ENCODE measurements around the gene CHRDL2.
A peak's percentile ranks its signal among the peaks of the same experiment; 100 is the strongest.

Gene CHRDL2

GRCh38 chr11:74702383-74703007 is 28.7 kb downstream of the CHRDL2 start:
- no peak overlapping the region for H3K9ac ChIP-seq (ENCODE audit: low read length)
- no peaks in the 10 kb centered on the region for H3K9me3 ChIP-seq (ENCODE audit: control insufficient read depth, low read length)
- H3K27me3 ChIP-seq (ENCODE audit: control insufficient read depth, insufficient read depth, low read length): no peaks in the 10 kb centered on the region
- H3K36me3 ChIP-seq (ENCODE audit: control insufficient read depth, insufficient read depth, low read length): no peaks in the 10 kb centered on the region
- H3K4me1 ChIP-seq (ENCODE audit: control insufficient read depth, insufficient read depth, low read length): no peaks in the 10 kb centered on the region
- no peak overlapping the region for H3K4me3 ChIP-seq (ENCODE audit: low read length)

DNA sequence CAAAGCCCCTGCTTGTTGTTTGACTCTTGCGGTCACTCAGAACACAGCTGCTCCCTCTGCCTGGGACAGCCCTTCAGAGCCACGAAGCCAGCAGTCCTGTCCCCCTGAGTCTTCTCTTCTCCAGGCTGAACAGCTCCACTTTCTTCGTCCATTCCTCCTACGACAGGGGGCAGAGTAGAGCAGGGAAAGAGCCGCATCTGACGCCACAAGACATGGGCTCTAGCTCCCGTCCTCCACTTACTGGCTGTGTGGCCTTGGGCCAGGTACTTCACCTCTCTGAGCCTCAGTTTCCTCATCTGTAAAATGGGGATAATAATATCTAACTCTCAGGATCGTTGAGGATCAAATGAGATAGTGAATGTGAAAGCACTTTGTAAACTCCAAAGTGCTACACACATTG is 29.9 kb downstream of the CHRDL2 start:
- no peak overlapping the region for H3K4me3 ChIP-seq (ENCODE audit: low read length)
- H3K9ac ChIP-seq (ENCODE audit: low read length): no peak overlapping the region
- H3K27me3 ChIP-seq (ENCODE audit: control insufficient read depth, insufficient read depth, low read length): no peaks in the 10 kb centered on the region
- no peaks in the 10 kb centered on the region for H3K36me3 ChIP-seq (ENCODE audit: control insufficient read depth, insufficient read depth, low read length)
- H3K4me1 ChIP-seq (ENCODE audit: control insufficient read depth, insufficient read depth, low read length): peaks cover 6% of the 10 kb centered on the region
- H3K9me3 ChIP-seq (ENCODE audit: control insufficient read depth, low read length): no peaks in the 10 kb centered on the region

- H3K36me3 ChIP-seq (ENCODE audit: control insufficient read depth, insufficient read depth, low read length): no peaks in the 10 kb centered on the region
- peaks cover 6% of the 10 kb centered on the region for H3K4me1 ChIP-seq (ENCODE audit: control insufficient read depth, insufficient read depth, low read length)
- H3K9ac ChIP-seq (ENCODE audit: low read length): no peak overlapping the region
- no peaks in the 10 kb centered on the region for H3K27me3 ChIP-seq (ENCODE audit: control insufficient read depth, insufficient read depth, low read length)
- no peak overlapping the region for H3K4me3 ChIP-seq (ENCODE audit: low read length)
- no peaks in the 10 kb centered on the region for H3K9me3 ChIP-seq (ENCODE audit: control insufficient read depth, low read length)
These were observed 31.4 kb downstream of the CHRDL2 start for GRCh38 chr11:74699615-74700396.

GRCh38 chr11:74697722-74698121 is 33.5 kb downstream of the CHRDL2 start:
- Histone ChIP-seq H3K9ac (ENCODE audit: low read length) (no peak overlapping the region), H3K27me3 (ENCODE audit: control insufficient read depth, insufficient read depth, low read length) (no peaks in the 10 kb centered on the region), H3K9me3 (ENCODE audit: control insufficient read depth, low read length) (no peaks in the 10 kb centered on the region), H3K36me3 (ENCODE audit: control insufficient read depth, insufficient read depth, low read length) (no peaks in the 10 kb centered on the region), H3K4me1 (ENCODE audit: control insufficient read depth, insufficient read depth, low read length) (peaks cover 6% of the 10 kb centered on the region), H3K4me3 (ENCODE audit: low read length) (no peak overlapping the region)

DNA sequence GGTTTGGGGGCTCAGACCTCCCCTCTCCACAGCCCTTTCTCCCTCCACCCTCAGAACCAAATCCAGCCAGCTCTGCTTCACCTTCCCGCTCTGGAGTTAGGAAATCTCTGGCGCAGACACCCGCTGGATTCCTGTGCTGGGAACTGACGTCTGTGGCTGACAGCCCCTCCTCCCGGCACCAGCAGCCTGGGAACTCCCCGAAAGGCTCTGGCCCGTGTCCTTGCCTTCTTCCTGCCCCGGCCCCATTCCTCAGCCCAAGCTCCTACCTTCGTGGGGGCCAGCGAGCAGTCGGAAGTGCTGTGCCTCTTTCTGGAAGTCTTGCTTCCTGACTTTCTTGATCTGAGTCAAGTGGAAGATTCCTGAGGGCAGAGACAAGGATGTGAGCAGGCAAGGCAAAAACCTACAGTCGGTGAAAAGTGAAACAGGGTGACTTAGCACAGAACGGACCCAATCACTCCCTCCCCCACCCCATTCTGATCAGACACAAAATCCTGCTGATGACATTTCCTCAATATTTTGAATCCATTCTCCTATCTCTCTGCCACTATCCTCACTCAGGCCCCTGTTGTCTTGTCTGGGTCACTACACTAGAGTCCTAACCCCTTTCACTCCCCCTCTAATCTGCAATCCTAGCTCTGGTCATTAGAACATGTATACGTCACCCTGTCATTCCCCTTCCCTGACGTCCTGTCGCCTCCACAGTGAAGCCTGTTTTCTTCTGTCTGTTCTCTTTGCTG is 34.1 kb downstream of the CHRDL2 start:
- no peaks in the 10 kb centered on the region for H3K36me3 ChIP-seq (ENCODE audit: control insufficient read depth, insufficient read depth, low read length)
- H3K4me3 ChIP-seq (ENCODE audit: low read length): no peak overlapping the region
- H3K9ac ChIP-seq (ENCODE audit: low read length): peak overlapping the region; percentile 33

DNA sequence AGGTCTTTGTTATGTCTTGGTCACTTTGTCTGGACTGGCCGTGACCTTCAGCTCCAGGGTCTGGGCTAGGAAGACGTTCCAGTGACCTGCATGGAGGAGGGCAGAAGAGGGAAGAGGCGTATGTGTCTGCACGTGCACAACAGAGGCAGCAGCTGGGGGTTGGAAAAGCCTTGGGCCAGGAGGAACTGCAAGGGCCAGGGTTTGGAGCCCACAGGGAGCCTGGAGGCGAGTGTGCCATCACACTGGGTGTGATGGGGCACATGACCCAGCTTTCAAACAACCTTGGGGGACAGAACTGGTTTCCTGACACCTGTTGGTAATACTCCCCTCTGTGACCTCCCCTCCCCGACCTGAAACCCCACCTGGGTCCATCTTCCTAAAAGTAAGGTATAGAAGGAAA is 34.7 kb downstream of the CHRDL2 start:
- Histone ChIP-seq H3K9me3 (ENCODE audit: control insufficient read depth, low read length) (no peaks in the 10 kb centered on the region), H3K36me3 (ENCODE audit: control insufficient read depth, insufficient read depth, low read length) (no peaks in the 10 kb centered on the region), H3K27me3 (ENCODE audit: control insufficient read depth, insufficient read depth, low read length) (no peaks in the 10 kb centered on the region), H3K4me1 (ENCODE audit: control insufficient read depth, insufficient read depth, low read length) (peaks cover 6% of the 10 kb centered on the region), H3K9ac (ENCODE audit: low read length) (no peak overlapping the region), H3K4me3 (ENCODE audit: low read length) (no peak overlapping the region)

More for the DNA sequence above, 34.1 kb downstream of the CHRDL2 start:
- no peaks in the 10 kb centered on the region for H3K27me3 ChIP-seq (ENCODE audit: control insufficient read depth, insufficient read depth, low read length)
- H3K4me1 ChIP-seq (ENCODE audit: control insufficient read depth, insufficient read depth, low read length): peaks cover 6% of the 10 kb centered on the region
- H3K9me3 ChIP-seq (ENCODE audit: control insufficient read depth, low read length): no peaks in the 10 kb centered on the region

- Histone ChIP-seq H3K36me3 (ENCODE audit: control insufficient read depth, insufficient read depth, low read length) (no peaks in the 10 kb centered on the region), H3K27me3 (ENCODE audit: control insufficient read depth, insufficient read depth, low read length) (no peaks in the 10 kb centered on the region), H3K4me3 (ENCODE audit: low read length) (no peak overlapping the region), H3K9me3 (ENCODE audit: control insufficient read depth, low read length) (no peaks in the 10 kb centered on the region), H3K9ac (ENCODE audit: low read length) (no peak overlapping the region), H3K4me1 (ENCODE audit: control insufficient read depth, insufficient read depth, low read length) (peaks cover 6% of the 10 kb centered on the region)
These were observed 35.4 kb downstream of the CHRDL2 start for GRCh38 chr11:74695705-74696280.

- Histone ChIP-seq H3K4me3 (ENCODE audit: low read length) (no peak overlapping the region), H3K9me3 (ENCODE audit: control insufficient read depth, low read length) (no peaks in the 10 kb centered on the region), H3K36me3 (ENCODE audit: control insufficient read depth, insufficient read depth, low read length) (no peaks in the 10 kb centered on the region), H3K9ac (ENCODE audit: low read length) (no peak overlapping the region), H3K27me3 (ENCODE audit: control insufficient read depth, insufficient read depth, low read length) (no peaks in the 10 kb centered on the region), H3K4me1 (ENCODE audit: control insufficient read depth, insufficient read depth, low read length) (peaks cover 6% of the 10 kb centered on the region)
These were observed 36.9 kb downstream of the CHRDL2 start for GRCh38 chr11:74694136-74694930.

- no peak overlapping the region for H3K4me3 ChIP-seq (ENCODE audit: low read length)
- H3K9me3 ChIP-seq (ENCODE audit: control insufficient read depth, low read length): no peaks in the 10 kb centered on the region
- no peak overlapping the region for H3K9ac ChIP-seq (ENCODE audit: low read length)
- H3K36me3 ChIP-seq (ENCODE audit: control insufficient read depth, insufficient read depth, low read length): no peaks in the 10 kb centered on the region
- no peaks in the 10 kb centered on the region for H3K27me3 ChIP-seq (ENCODE audit: control insufficient read depth, insufficient read depth, low read length)
- H3K4me1 ChIP-seq (ENCODE audit: control insufficient read depth, insufficient read depth, low read length): peaks cover 6% of the 10 kb centered on the region
These were observed 37.7 kb downstream of the CHRDL2 start for GRCh38 chr11:74693531-74693930.

- Histone ChIP-seq H3K4me1 (ENCODE audit: control insufficient read depth, insufficient read depth, low read length) (peaks cover 4% of the 10 kb centered on the region), H3K27me3 (ENCODE audit: control insufficient read depth, insufficient read depth, low read length) (no peaks in the 10 kb centered on the region), H3K9ac (ENCODE audit: low read length) (no peak overlapping the region), H3K4me3 (ENCODE audit: low read length) (no peak overlapping the region), H3K9me3 (ENCODE audit: control insufficient read depth, low read length) (no peaks in the 10 kb centered on the region), H3K36me3 (ENCODE audit: control insufficient read depth, insufficient read depth, low read length) (no peaks in the 10 kb centered on the region)
These were observed 39.5 kb downstream of the CHRDL2 start for GRCh38 chr11:74691755-74692154.

GRCh38 chr11:74689666-74690065 is 41.6 kb downstream of the CHRDL2 start:
- Histone ChIP-seq H3K4me1 (ENCODE audit: control insufficient read depth, insufficient read depth, low read length) (no peaks in the 10 kb centered on the region), H3K27me3 (ENCODE audit: control insufficient read depth, insufficient read depth, low read length) (no peaks in the 10 kb centered on the region), H3K4me3 (ENCODE audit: low read length) (no peak overlapping the region), H3K9me3 (ENCODE audit: control insufficient read depth, low read length) (no peaks in the 10 kb centered on the region), H3K36me3 (ENCODE audit: control insufficient read depth, insufficient read depth, low read length) (no peaks in the 10 kb centered on the region), H3K9ac (ENCODE audit: low read length) (no peak overlapping the region)
